ENCODE measurements around the gene UBE2D2. TPM values are rescaled to one million over a fixed set of nuclear protein-coding genes. Genes with fewer than 3 reads are reported as not detected.

Gene UBE2D2
- total RNA-seq, 1 experiment from 2014 or later: 115 TPM

DNA sequence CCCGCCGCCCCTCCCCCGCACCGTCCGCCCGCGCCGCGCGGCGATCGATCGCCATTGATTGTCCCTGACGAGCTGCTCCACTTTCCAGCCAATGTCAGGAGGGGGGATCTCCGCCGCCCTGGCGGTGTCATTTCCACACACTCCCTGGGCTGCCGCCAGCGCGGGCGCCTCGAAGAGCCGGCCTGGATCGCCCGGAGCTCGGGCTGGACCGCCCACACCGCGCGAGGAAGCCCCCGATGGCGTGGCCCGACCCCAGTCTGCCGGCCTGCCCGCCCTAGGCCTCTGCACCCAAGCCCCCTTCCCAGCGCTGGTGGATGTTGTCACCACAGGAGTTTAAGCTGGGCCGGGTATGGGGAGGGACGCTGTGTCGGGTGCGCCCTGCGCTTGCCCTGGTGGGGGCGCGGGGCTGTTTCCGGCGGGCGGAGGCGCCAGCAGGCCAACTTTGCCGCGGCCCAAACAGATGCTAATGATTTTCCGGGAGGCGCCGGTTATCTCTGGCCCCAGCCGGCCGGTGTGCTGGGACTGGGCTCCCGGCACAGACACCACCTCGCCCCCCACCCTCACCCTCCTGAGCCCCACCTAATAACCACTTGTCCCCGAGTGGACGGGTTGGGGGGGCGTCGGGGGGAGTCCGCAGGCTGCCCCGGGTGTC is 76.4 kb downstream of the UBE2D2 start:
- peak; percentile 65 to 77 for DNase-seq
- peaks cover 48% of the 10 kb centered on the region for H3F3A ChIP-seq (ENCODE audit: insufficient read depth, low read depth)
- peak overlapping the region; percentile 77 for H3K4me2 ChIP-seq
- intact Hi-C loops (cut with micrococcal nuclease; ENCODE audit: unreplicated experiment): loop anchor here (1.0 kb wide), 2 partner anchors 11 to 23 kb away; partner anchors contain the start of gene CXXC5
- H3K27ac ChIP-seq: peak overlapping the region; percentile 83
- peak overlapping the region; percentile 68 for H2AFZ ChIP-seq
- H3K4me3 ChIP-seq: peak overlapping the region; percentile 59
- H4K20me1 ChIP-seq (ENCODE audit: insufficient read depth): 0 out of 2 replicates have a peak, but pooled peaks cover 3% of the 10 kb centered on the region
- ChIA-PET POLR2A (ENCODE audit: unreplicated experiment) (no interaction called here), CTCF (interaction anchor here (0.7 to 1.4 kb wide), 4 partner anchors 20 to 351 kb away, joined by 3 to 12 read pairs (median 6); no protein-coding TSS in a partner anchor)
- TF ChIP-seq, protein P1, sequence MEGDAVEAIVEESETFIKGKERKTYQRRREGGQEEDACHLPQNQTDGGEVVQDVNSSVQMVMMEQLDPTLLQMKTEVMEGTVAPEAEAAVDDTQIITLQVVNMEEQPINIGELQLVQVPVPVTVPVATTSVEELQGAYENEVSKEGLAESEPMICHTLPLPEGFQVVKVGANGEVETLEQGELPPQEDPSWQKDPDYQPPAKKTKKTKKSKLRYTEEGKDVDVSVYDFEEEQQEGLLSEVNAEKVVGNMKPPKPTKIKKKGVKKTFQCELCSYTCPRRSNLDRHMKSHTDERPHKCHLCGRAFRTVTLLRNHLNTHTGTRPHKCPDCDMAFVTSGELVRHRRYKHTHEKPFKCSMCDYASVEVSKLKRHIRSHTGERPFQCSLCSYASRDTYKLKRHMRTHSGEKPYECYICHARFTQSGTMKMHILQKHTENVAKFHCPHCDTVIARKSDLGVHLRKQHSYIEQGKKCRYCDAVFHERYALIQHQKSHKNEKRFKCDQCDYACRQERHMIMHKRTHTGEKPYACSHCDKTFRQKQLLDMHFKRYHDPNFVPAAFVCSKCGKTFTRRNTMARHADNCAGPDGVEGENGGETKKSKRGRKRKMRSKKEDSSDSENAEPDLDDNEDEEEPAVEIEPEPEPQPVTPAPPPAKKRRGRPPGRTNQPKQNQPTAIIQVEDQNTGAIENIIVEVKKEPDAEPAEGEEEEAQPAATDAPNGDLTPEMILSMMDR (conservative IDR thresholded peaks at IDR 0.05): no peak; the same call in 1 of the 2 replicates
- no peak for TF ChIP-seq EZH2 (IDR thresholded peaks at IDR 0.05; ENCODE audit: low read depth)
- peaks cover 71% of the 10 kb centered on the region for H3K4me1 ChIP-seq (replicated peaks; ENCODE audit: insufficient read depth)
- BruUV-seq (replicated peaks): no TSS peak
- peaks cover 3% of the 10 kb centered on the region; the same call in 1 of the 2 replicates for H3K79me2 ChIP-seq (ENCODE audit: low read depth)
- H3K36me3 ChIP-seq (ENCODE audit: low read depth): no peaks in the 10 kb centered on the region
- H3K9me3 ChIP-seq (ENCODE audit: insufficient read depth, low read depth): no peaks in the 10 kb centered on the region
- H3K27me3 ChIP-seq (ENCODE audit: insufficient read depth, low read depth): no peaks in the 10 kb centered on the region
- no peaks in the 10 kb centered on the region for H3K9me2 ChIP-seq (ENCODE audit: insufficient read depth)

DNA sequence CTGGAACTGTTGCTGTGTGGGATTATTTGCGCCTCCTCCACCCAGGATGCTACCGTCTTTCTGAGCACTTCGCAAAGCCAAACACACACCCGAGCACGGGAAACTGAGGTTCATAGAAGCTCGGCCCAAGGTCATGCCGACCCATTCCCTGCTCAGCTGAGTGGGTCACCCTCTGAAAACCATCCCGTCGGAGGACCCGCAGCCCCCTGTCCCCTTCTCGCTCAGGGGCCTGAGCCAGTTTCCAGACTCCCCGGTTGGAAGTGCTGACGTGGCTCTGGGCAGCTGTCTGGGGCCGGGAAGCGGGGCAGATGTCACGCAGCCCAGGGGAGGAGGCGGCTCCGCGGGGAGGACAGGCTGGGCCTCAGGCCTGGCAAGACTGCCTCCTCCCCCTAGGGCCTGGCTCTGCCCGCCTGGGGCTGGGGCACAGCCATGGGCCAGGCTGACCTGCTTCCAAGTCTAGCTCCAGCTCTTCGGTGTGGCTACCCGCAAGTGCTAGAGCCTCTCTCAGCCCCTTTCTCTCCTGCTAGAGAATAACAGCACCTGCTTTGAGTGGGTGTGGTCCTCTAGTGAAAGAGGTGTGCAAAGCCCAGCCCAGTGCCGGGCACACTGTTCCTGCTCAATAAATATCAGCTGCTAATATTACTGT is 77.1 kb downstream of the UBE2D2 start:
- H3K4me3 ChIP-seq: peak overlapping the region; percentile 59
- CTCF ChIA-PET: interaction anchor here (0.9 to 1.4 kb wide), 2 partner anchors 20 to 51 kb away, joined by 3 to 5 read pairs; no protein-coding TSS in a partner anchor
- no peaks in the 10 kb centered on the region for H3K27me3 ChIP-seq (ENCODE audit: insufficient read depth, low read depth)
- H2AFZ ChIP-seq: peak overlapping the region; percentile 68
- intact Hi-C loops (cut with micrococcal nuclease; ENCODE audit: unreplicated experiment): no loop called here
- no TSS peak for BruUV-seq (replicated peaks)
- peak overlapping the region; percentile 77 for H3K4me2 ChIP-seq
- H3K79me2 ChIP-seq (ENCODE audit: low read depth): peaks cover 3% of the 10 kb centered on the region; the same call in 1 of the 2 replicates
- POLR2A ChIA-PET (ENCODE audit: unreplicated experiment): no interaction called here
- H3K4me1 ChIP-seq (replicated peaks; ENCODE audit: insufficient read depth): peaks cover 77% of the 10 kb centered on the region
- TF ChIP-seq EZH2 (IDR thresholded peaks at IDR 0.05; ENCODE audit: low read depth): no peak
- TF ChIP-seq, protein P1 (conservative IDR thresholded peaks at IDR 0.05): no peak
- H4K20me1 ChIP-seq (ENCODE audit: insufficient read depth): 0 out of 2 replicates have a peak, but pooled peaks cover 3% of the 10 kb centered on the region
- H3K36me3 ChIP-seq (ENCODE audit: low read depth): no peaks in the 10 kb centered on the region
- no peaks in the 10 kb centered on the region for H3K9me2 ChIP-seq (ENCODE audit: insufficient read depth)
- no peaks in the 10 kb centered on the region for H3K9me3 ChIP-seq (ENCODE audit: insufficient read depth, low read depth)
- H3K27ac ChIP-seq: peak overlapping the region; percentile 83
- DNase-seq: peak; percentile 75 to 84
- peaks cover 55% of the 10 kb centered on the region for H3F3A ChIP-seq (ENCODE audit: insufficient read depth, low read depth)

DNA sequence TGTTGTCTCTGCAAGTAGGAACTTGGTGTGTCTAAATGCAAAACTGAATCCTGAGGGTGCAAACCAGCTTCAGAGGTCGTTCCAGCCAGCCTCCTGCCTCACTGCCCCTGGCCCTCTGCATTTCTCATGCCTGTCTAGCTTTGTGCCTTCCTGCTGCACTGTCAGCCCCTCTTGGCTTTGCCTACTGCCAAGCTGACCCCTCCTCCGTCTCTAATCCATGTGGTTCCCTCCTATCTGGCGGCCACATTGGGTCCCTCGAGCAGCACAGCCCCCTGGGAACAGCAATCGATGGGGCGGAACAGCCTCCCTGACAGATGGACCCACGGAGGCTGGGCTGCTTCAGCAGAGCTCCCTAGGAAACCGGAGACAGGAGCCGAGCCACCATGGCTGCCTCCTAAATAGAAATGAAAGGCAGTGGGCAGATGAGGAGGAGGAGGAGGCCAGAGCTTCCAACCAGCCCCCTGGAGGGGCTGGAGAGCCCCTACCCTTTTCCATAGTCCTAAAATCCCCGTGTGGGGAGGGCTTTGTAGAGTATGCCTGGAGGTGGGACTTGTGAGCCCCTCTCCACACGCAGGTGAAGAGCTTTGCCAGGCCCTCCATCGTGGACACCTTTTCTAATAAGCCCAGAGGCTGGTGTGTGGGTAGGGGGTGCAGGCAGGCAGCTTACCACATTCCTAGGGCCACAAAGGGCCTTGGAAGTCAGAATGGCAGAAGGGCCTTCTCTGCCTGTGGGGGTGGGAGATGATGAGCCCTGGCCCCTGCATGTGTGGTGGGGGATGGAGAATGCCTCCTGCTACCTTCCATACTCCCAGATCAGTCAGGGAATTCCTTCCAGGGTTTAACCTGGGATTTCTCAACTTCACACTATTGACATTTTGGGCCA is 77.8 kb downstream of the UBE2D2 start:
- H3F3A ChIP-seq (ENCODE audit: insufficient read depth, low read depth): peaks cover 61% of the 10 kb centered on the region
- H3K36me3 ChIP-seq (ENCODE audit: low read depth): no peaks in the 10 kb centered on the region
- H3K27me3 ChIP-seq (ENCODE audit: insufficient read depth, low read depth): no peaks in the 10 kb centered on the region
- H3K9me2 ChIP-seq (ENCODE audit: insufficient read depth): no peaks in the 10 kb centered on the region
- TF ChIP-seq, protein P1 (conservative IDR thresholded peaks at IDR 0.05): no peak
- TF ChIP-seq EZH2 (IDR thresholded peaks at IDR 0.05; ENCODE audit: low read depth): no peak
- CTCF ChIA-PET: interaction anchor here (1.4 kb wide), 1 partner anchor 50 kb away, joined by 5 read pairs; no protein-coding TSS in a partner anchor
- DNase-seq: no peak
- peak overlapping the region; percentile 77 for H3K4me2 ChIP-seq
- H3K79me2 ChIP-seq (ENCODE audit: low read depth): peaks cover 3% of the 10 kb centered on the region; the same call in 1 of the 2 replicates
- H3K4me3 ChIP-seq: peak overlapping the region; percentile 59; the same call in 1 of the 2 replicates
- peaks cover 85% of the 10 kb centered on the region for H3K4me1 ChIP-seq (replicated peaks; ENCODE audit: insufficient read depth)
- intact Hi-C loops (cut with micrococcal nuclease; ENCODE audit: unreplicated experiment): no loop called here
- H4K20me1 ChIP-seq (ENCODE audit: insufficient read depth): no peaks in the 10 kb centered on the region
- H3K9me3 ChIP-seq (ENCODE audit: insufficient read depth, low read depth): no peaks in the 10 kb centered on the region
- peak overlapping the region; percentile 83 for H3K27ac ChIP-seq
- POLR2A ChIA-PET (ENCODE audit: unreplicated experiment): no interaction called here
- BruUV-seq (replicated peaks): no TSS peak
- 0 out of 2 replicates have a peak overlapping the region, but pooled peaks have one; percentile 68 for H2AFZ ChIP-seq

All from PC-9 (cell line).